K562 (cell line): ENCODE results near the gene GLUL. TPM values are rescaled to one million over a fixed set of nuclear protein-coding genes. Genes with fewer than 3 reads are reported as not detected.

Experiments
- ARNT ChIP-seq, 2 experiments: fragments of 450-650 bp; IDR thresholded peaks; 2 replicates each; pipeline ENCODE4 v1.6.1; 2016; ENCODE audit warnings: mild to moderate bottlenecking in 1 of 2
- ATF1 ChIP-seq, 2 experiments: fragments of 450-650 bp in 1 of 2; IDR thresholded peaks; 2 replicates each; pipeline ENCODE4 v1.6.1; 2016; ENCODE audit warnings: missing compliant biosample characterization in 1 of 2, missing genetic modification characterization in 1 of 2
- BHLHE40 ChIP-seq: IDR thresholded peaks from 2 replicates; pipeline ENCODE4 v1.6.1; 2011; ENCODE audit warnings: low read length, improper control_type of control experiment
- CBX5 ChIP-seq: IDR thresholded peaks from 2 replicates; pipeline ENCODE4 v1.6.1; 2014; ENCODE audit warnings: low read depth, borderline replicate concordance
- DPF2 ChIP-seq: fragments of 450-650 bp; IDR thresholded peaks from 2 replicates; pipeline ENCODE4 v1.6.1; 2016
- E2F3 ChIP-seq: fragments of 250-450 bp; sonication (Bioruptor Pico); IDR thresholded peaks from 2 replicates; pipeline ENCODE4 v1.4.0; 2020; ENCODE audit warnings: mild to moderate bottlenecking
- KLF16 ChIP-seq: IDR thresholded peaks from 2 replicates; pipeline ENCODE4 v1.6.1; 2016; ENCODE audit warnings: antibody characterized with exemption
- PPARD ChIP-seq: fragments of 250-450 bp; sonication (Bioruptor Pico); IDR thresholded peaks from 2 replicates; pipeline ENCODE4 v1.8.0; 2022; ENCODE audit warnings: inconsistent platforms, mild to moderate bottlenecking, moderate library complexity
- RNF2 ChIP-seq: sonication (generic); IDR thresholded peaks from 2 replicates; pipeline ENCODE4 v1.6.1; 2016
- TOE1 ChIP-seq, 2 experiments: fragments of 450-650 bp in 1 of 2; sonication (generic) in 1 of 2; formaldehyde crosslinking in 1 of 2; IDR thresholded peaks; 2 replicates each; pipeline versions ENCODE4 v1.7.1 to v1.8.0; 2016 to 2022; ENCODE audit warnings: borderline replicate concordance in 2 of 2, mild to moderate bottlenecking in 2 of 2, antibody characterized with exemption in 1 of 2, inconsistent platforms in 1 of 2, low read depth in 1 of 2, missing genetic modification reagents in 1 of 2, moderate library complexity in 1 of 2
- TRIM24 ChIP-seq, 2 experiments: fragments of 450-650 bp; IDR thresholded peaks; 2 replicates each; pipeline ENCODE4 v1.6.1; 2016
- ZNF146 ChIP-seq: IDR thresholded peaks from one replicate; pipeline ENCODE4 v1.6.1; 2018; ENCODE audit warnings: missing compliant biosample characterization; ENCODE audit not compliant: unreplicated experiment
- ZSCAN32 ChIP-seq: fragments of 450-650 bp; formaldehyde crosslinking; IDR thresholded peaks from 2 replicates; pipeline ENCODE4 v1.4.0; 2020; ENCODE audit warnings: mild to moderate bottlenecking, moderate library complexity
- polyA plus RNA-seq, 8 experiments: library from polyadenylated mRNA; depleted of rRNA in 4 of 8; stranded (reverse) in 5 of 8; unstranded in 3 of 8; fragments of >200 nt; fragmentation: Nextera tagmentation in 2 of 8; fragmentation: Illumina TruSeq in 1 of 8; extraction: Ambion mirVana in 2 of 8; extraction: Trizol in 1 of 8; gene quantifications; 2 replicates each; pipeline versions ENCODE4 v1.2.1 to v1.2.3, GENCODE V29; 2011 to 2014; ENCODE audit warnings: inconsistent platforms in 1 of 8, missing spikeins in 1 of 8
- total RNA-seq, 7 experiments: library from RNA; depleted of rRNA in 6 of 7; stranded (reverse); fragments of >200 nt in 6 of 7; fragmentation: Illumina TruSeq in 2 of 7; extraction: Trizol in 2 of 7; gene quantifications; 2 replicates each; pipeline versions ENCODE4 v1.2.1 to v1.2.3, GENCODE V29; 2011 to 2021; ENCODE audit warnings: low replicate concordance in 1 of 7
- TF ChIP-seq, protein P1 (sequence below): fragments of 250-450 bp; sonication (Bioruptor Pico); IDR thresholded peaks from 2 replicates; pipeline ENCODE4 v1.5.0; 2021
- TF ChIP-seq, protein P2 (sequence below): fragments of 250-450 bp; sonication (Bioruptor Pico); IDR thresholded peaks from 2 replicates; pipeline ENCODE4 v1.8.0; 2022; ENCODE audit warnings: inconsistent platforms
- TF ChIP-seq, protein P3 (sequence below): fragments of 450-650 bp; formaldehyde crosslinking; IDR thresholded peaks from 2 replicates; pipeline ENCODE4 v1.4.0; 2022; ENCODE audit warnings: missing genetic modification characterization
- TF ChIP-seq, protein P4 (sequence below): fragments of 250-450 bp; sonication (Bioruptor Pico); IDR thresholded peaks from 2 replicates; pipeline ENCODE4 v1.5.1; 2021; ENCODE audit warnings: mild to moderate bottlenecking
- TF ChIP-seq, protein P5 (sequence below), 2 experiments: fragments of 450-650 bp in 1 of 2; IDR thresholded peaks; 2 replicates each; pipeline ENCODE4 v1.6.1; 2011 to 2017; ENCODE audit warnings: low read depth in 2 of 2, antibody characterized with exemption in 1 of 2, borderline replicate concordance in 1 of 2, low read length in 1 of 2, mild to moderate bottlenecking in 1 of 2, mixed read lengths in 1 of 2; ENCODE audit not compliant: control insufficient read depth in 1 of 2

GLUL gene
- total and polyA plus RNA-seq, 9 of the 15 experiments (the other 6 are each of a cell fraction or from before 2014, with no cell fraction given): 1,088 to 4,222 (median 1,338) TPM

DNA sequence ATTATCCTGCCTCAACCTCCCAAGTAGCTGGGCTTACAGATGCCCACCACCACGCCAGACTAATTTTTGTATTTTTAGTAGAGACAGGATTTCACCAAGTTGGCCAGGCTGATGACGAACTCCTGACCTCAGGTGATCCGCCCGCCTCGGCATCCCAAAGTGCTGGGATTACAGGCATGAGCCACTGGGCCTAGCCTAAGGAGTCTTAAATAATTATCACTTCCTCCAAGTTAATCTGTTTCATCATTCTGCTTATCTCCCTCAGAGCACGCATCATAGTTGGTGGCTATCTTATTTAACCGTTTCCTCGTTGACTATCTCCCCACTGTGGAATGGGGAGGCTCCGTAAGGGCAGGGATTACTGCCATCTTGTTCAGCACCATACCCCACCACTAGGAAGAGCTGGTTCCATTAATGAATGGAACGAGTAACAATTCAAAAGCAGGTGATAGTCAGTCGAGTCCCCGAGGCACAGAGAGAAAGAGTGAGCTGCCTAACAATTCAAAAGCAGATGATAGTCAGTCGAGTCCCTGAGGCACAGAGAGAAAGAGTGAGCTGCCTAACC is 52.7 kb downstream of the GLUL start (continued):
- TF ChIP-seq, protein P1, sequence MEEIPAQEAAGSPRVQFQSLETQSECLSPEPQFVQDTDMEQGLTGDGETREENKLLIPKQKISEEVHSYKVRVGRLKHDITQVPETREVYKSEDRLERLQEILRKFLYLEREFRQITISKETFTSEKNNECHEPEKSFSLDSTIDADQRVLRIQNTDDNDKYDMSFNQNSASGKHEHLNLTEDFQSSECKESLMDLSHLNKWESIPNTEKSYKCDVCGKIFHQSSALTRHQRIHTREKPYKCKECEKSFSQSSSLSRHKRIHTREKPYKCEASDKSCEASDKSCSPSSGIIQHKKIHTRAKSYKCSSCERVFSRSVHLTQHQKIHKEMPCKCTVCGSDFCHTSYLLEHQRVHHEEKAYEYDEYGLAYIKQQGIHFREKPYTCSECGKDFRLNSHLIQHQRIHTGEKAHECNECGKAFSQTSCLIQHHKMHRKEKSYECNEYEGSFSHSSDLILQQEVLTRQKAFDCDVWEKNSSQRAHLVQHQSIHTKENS: no peak
- peak; percentile 81 to 89 for TF ChIP-seq TRIM24 (IDR thresholded peaks at IDR 0.05)
- TF ChIP-seq ZSCAN32 (CRISPR knock-in tag): peak; percentile 33; the same call in 1 of the 2 replicates
- peak; percentile 53; the same call in 1 of the 2 replicates for TF ChIP-seq BHLHE40
- no peak for TF ChIP-seq PPARD (CRISPR knock-in tag)
- TF ChIP-seq E2F3 (CRISPR knock-in tag): no peak
- peak; percentile 98 for TF ChIP-seq RNF2
- TF ChIP-seq DPF2: peak; percentile 82
- TF ChIP-seq CBX5: peak; percentile 33; the same call in 1 of the 2 replicates
- no peak for TF ChIP-seq ZNF146 (CRISPR knock-in tag)
- TF ChIP-seq, protein P2, sequence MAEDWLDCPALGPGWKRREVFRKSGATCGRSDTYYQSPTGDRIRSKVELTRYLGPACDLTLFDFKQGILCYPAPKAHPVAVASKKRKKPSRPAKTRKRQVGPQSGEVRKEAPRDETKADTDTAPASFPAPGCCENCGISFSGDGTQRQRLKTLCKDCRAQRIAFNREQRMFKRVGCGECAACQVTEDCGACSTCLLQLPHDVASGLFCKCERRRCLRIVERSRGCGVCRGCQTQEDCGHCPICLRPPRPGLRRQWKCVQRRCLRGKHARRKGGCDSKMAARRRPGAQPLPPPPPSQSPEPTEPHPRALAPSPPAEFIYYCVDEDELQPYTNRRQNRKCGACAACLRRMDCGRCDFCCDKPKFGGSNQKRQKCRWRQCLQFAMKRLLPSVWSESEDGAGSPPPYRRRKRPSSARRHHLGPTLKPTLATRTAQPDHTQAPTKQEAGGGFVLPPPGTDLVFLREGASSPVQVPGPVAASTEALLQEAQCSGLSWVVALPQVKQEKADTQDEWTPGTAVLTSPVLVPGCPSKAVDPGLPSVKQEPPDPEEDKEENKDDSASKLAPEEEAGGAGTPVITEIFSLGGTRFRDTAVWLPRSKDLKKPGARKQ (CRISPR knock-in tag): no peak
- TF ChIP-seq, protein P3, sequence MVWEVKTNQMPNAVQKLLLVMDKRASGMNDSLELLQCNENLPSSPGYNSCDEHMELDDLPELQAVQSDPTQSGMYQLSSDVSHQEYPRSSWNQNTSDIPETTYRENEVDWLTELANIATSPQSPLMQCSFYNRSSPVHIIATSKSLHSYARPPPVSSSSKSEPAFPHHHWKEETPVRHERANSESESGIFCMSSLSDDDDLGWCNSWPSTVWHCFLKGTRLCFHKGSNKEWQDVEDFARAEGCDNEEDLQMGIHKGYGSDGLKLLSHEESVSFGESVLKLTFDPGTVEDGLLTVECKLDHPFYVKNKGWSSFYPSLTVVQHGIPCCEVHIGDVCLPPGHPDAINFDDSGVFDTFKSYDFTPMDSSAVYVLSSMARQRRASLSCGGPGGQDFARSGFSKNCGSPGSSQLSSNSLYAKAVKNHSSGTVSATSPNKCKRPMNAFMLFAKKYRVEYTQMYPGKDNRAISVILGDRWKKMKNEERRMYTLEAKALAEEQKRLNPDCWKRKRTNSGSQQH (CRISPR knock-in tag): 0 out of 2 replicates have a peak, but pooled peaks have one; percentile 43
- TF ChIP-seq, protein P4, sequence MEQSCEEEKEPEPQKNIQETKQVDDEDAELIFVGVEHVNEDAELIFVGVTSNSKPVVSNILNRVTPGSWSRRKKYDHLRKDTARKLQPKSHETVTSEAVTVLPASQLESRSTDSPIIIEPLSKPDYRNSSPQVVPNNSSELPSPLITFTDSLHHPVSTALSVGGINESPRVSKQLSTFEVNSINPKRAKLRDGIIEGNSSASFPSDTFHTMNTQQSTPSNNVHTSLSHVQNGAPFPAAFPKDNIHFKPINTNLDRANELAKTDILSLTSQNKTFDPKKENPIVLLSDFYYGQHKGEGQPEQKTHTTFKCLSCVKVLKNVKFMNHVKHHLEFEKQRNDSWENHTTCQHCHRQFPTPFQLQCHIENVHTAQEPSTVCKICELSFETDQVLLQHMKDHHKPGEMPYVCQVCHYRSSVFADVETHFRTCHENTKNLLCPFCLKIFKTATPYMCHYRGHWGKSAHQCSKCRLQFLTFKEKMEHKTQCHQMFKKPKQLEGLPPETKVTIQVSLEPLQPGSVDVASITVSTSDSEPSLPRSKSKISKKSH (CRISPR knock-in tag): no peak
- peak; percentile 92 for TF ChIP-seq KLF16
- TF ChIP-seq ARNT (IDR thresholded peaks at IDR 0.05): peak in 1 of 2 experiments; percentile 61; a peak in 2 of 4 replicates
- TF ChIP-seq, protein P5, sequence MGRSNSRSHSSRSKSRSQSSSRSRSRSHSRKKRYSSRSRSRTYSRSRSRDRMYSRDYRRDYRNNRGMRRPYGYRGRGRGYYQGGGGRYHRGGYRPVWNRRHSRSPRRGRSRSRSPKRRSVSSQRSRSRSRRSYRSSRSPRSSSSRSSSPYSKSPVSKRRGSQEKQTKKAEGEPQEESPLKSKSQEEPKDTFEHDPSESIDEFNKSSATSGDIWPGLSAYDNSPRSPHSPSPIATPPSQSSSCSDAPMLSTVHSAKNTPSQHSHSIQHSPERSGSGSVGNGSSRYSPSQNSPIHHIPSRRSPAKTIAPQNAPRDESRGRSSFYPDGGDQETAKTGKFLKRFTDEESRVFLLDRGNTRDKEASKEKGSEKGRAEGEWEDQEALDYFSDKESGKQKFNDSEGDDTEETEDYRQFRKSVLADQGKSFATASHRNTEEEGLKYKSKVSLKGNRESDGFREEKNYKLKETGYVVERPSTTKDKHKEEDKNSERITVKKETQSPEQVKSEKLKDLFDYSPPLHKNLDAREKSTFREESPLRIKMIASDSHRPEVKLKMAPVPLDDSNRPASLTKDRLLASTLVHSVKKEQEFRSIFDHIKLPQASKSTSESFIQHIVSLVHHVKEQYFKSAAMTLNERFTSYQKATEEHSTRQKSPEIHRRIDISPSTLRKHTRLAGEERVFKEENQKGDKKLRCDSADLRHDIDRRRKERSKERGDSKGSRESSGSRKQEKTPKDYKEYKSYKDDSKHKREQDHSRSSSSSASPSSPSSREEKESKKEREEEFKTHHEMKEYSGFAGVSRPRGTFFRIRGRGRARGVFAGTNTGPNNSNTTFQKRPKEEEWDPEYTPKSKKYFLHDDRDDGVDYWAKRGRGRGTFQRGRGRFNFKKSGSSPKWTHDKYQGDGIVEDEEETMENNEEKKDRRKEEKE (IDR thresholded peaks at IDR 0.05; ENCODE audit: borderline replicate concordance in 1 of 2, control insufficient read depth in 1 of 2, low read depth in 2 of 2, low read length in 1 of 2): no peak
- no peak for TF ChIP-seq ATF1 (CRISPR knock-in tag; IDR thresholded peaks at IDR 0.05)
- peak; percentile 58 for TF ChIP-seq ATF1 (tag; IDR thresholded peaks at IDR 0.05)
- no peak; the same call in 1 of the 2 replicates for TF ChIP-seq TOE1 (IDR thresholded peaks at IDR 0.05; ENCODE audit: borderline replicate concordance)
- TF ChIP-seq TOE1 (CRISPR knock-in tag; IDR thresholded peaks at IDR 0.05; ENCODE audit: borderline replicate concordance, low read depth): no peak
